Measurements from ENCODE around the gene GPC3. TPM values are rescaled to one million over a fixed set of nuclear protein-coding genes. Genes with fewer than 3 reads are reported as not detected.

GPC3 gene
- under 0.01 TPM in 1 of 2 replicates, not detected in the other for total RNA-seq

GRCh38 chrX:133985164-133985966 lies at the start of gene GPC3:
Gene GPC3, minus strand, starts transcription at chrX:133985594.

